H9 (cell line): ENCODE data around the gene ARHGAP4. TPM values are rescaled to one million over a fixed set of nuclear protein-coding genes. Genes with fewer than 3 reads are reported as not detected.

Experiments used
- DNase-seq: peaks from one replicate; pipeline ENCODE4 v3.0.0-alpha.2; 2017
- H2AFZ ChIP-seq: one replicate; pipeline ENCODE4 v1.6.1; 2013; ENCODE audit warnings: mild to moderate bottlenecking, low read length, control low read depth, moderate library complexity
- H2AK5ac ChIP-seq: 2 replicates; pipeline ENCODE4 v1.6.1; 2013; ENCODE audit warnings: low read length, control low read depth, mixed read lengths; ENCODE audit not compliant: insufficient read length
- H2BK120ac ChIP-seq: one replicate; pipeline ENCODE4 v1.6.1; 2013; ENCODE audit warnings: low read depth, mild to moderate bottlenecking, low read length, control low read depth, inconsistent platforms; ENCODE audit not compliant: poor library complexity, severe bottlenecking
- H2BK12ac ChIP-seq: 2 replicates; pipeline ENCODE4 v1.6.1; 2013; ENCODE audit warnings: low read length, control low read depth, mixed read lengths, low read depth; ENCODE audit not compliant: insufficient read length
- H2BK15ac ChIP-seq: 2 replicates; pipeline ENCODE4 v1.6.1; 2013; ENCODE audit warnings: low read depth, low read length, control low read depth
- H2BK20ac ChIP-seq: one replicate; pipeline ENCODE4 v1.6.1; 2013; ENCODE audit warnings: low read depth, mild to moderate bottlenecking, low read length, control low read depth, inconsistent platforms; ENCODE audit not compliant: poor library complexity, severe bottlenecking
- H2BK5ac ChIP-seq: 2 replicates; pipeline ENCODE4 v1.6.1; 2013; ENCODE audit warnings: low read length, control low read depth, mixed read lengths; ENCODE audit not compliant: insufficient read length
- H3K14ac ChIP-seq: 2 replicates; pipeline ENCODE4 v1.6.1; 2013; ENCODE audit warnings: low read length, control low read depth; ENCODE audit not compliant: insufficient read depth
- H3K18ac ChIP-seq: 2 replicates; pipeline ENCODE4 v1.6.1; 2013; ENCODE audit warnings: low read depth, mild to moderate bottlenecking, mixed read lengths, low read length, control low read depth; ENCODE audit not compliant: insufficient read length
- H3K23ac ChIP-seq: 2 replicates; pipeline ENCODE4 v1.6.1; 2013; ENCODE audit warnings: low read length, control low read depth, mixed read lengths, low read depth; ENCODE audit not compliant: insufficient read length
- H3K23me2 ChIP-seq: 2 replicates; pipeline ENCODE4 v1.6.1; 2013; ENCODE audit warnings: low read depth, mild to moderate bottlenecking, mixed read lengths, low read length, control low read depth; ENCODE audit not compliant: insufficient read length, poor library complexity, severe bottlenecking
- H3K27ac ChIP-seq: 2 replicates; pipeline ENCODE4 v1.5.1; 2013; ENCODE audit warnings: low read length, control low read depth, mixed read lengths, low read depth; ENCODE audit not compliant: insufficient read length
- H3K27me3 ChIP-seq: 2 replicates; pipeline ENCODE4 v1.6.1; 2013; ENCODE audit warnings: low read length, control low read depth, inconsistent platforms; ENCODE audit not compliant: insufficient read depth
- H3K4ac ChIP-seq: 2 replicates; pipeline ENCODE4 v1.6.1; 2013; ENCODE audit warnings: low read depth, mild to moderate bottlenecking, control low read depth, inconsistent platforms, low read length, moderate library complexity
- H3K4me1 ChIP-seq: 2 replicates; pipeline ENCODE4 v1.6.1; 2013; ENCODE audit warnings: low read length, control low read depth, inconsistent platforms; ENCODE audit not compliant: insufficient read depth
- H3K4me2 ChIP-seq: 2 replicates; pipeline ENCODE4 v1.6.1; 2013; ENCODE audit warnings: low read length, control low read depth, mixed read lengths; ENCODE audit not compliant: insufficient read length, insufficient read depth
- H3K56ac ChIP-seq: 2 replicates; pipeline ENCODE4 v1.6.1; 2013; ENCODE audit warnings: low read depth, mild to moderate bottlenecking, mixed read lengths, low read length, control low read depth; ENCODE audit not compliant: insufficient read length
- H3K79me1 ChIP-seq: 2 replicates; pipeline ENCODE4 v1.6.1; 2013; ENCODE audit warnings: low read depth, mild to moderate bottlenecking, moderate library complexity, low read length, control low read depth, inconsistent platforms; ENCODE audit not compliant: insufficient read depth, poor library complexity, severe bottlenecking
- H3K79me2 ChIP-seq: 2 replicates; pipeline ENCODE4 v1.6.1; 2013; ENCODE audit warnings: low read length, control low read depth, inconsistent platforms; ENCODE audit not compliant: insufficient read depth
- H3K9ac ChIP-seq: 2 replicates; pipeline ENCODE4 v1.6.1; 2013; ENCODE audit warnings: low read length, control low read depth, mixed read lengths; ENCODE audit not compliant: insufficient read length; ENCODE audit errors: extremely low read depth
- H3K9me3 ChIP-seq: one replicate; pipeline ENCODE4 v1.6.1; 2013; ENCODE audit warnings: low read depth, low read length, inconsistent platforms; ENCODE audit not compliant: control insufficient read depth
- H3T11ph ChIP-seq: one replicate; pipeline ENCODE4 v1.6.1; 2013; ENCODE audit warnings: mild to moderate bottlenecking, low read length, control low read depth, inconsistent platforms
- H4K20me1 ChIP-seq: one replicate; pipeline ENCODE4 v1.6.1; 2013; ENCODE audit not compliant: control insufficient read depth, insufficient read length, insufficient read depth
- H4K5ac ChIP-seq: 2 replicates; pipeline ENCODE4 v1.6.1; 2013; ENCODE audit warnings: low read depth, mild to moderate bottlenecking, mixed read lengths, low read length, control low read depth; ENCODE audit not compliant: insufficient read length
- H4K8ac ChIP-seq: replicated peaks from 2 replicates; pipeline ENCODE4 v1.6.1; 2013; ENCODE audit warnings: low read length, control low read depth, mixed read lengths, low read depth; ENCODE audit not compliant: insufficient read length
- H4K91ac ChIP-seq: 2 replicates; pipeline ENCODE4 v1.6.1; 2013; ENCODE audit warnings: low read depth, mild to moderate bottlenecking, moderate library complexity, mixed read lengths, low read length, control low read depth; ENCODE audit not compliant: insufficient read length
- H3K27ac Mint-ChIP-seq, 3 experiments: 2 replicates in 2 of 3; 3 replicates in 1 of 3; pipeline ENCODE4 v1.8.0; 2020 to 2021; ENCODE audit warnings: mixed read lengths in 3 of 3, mild to moderate bottlenecking in 1 of 3, moderate library complexity in 1 of 3
- H3K27me3 Mint-ChIP-seq: 2 replicates; pipeline ENCODE4 v1.8.0; 2021; ENCODE audit warnings: low read depth, mild to moderate bottlenecking, moderate library complexity, mixed read lengths
- H3K36me3 Mint-ChIP-seq, 3 experiments: 2 replicates in 2 of 3; 3 replicates in 1 of 3; pipeline ENCODE4 v1.8.0; 2020 to 2021; ENCODE audit warnings: low read depth in 3 of 3, mixed read lengths in 3 of 3; ENCODE audit not compliant: insufficient read depth in 1 of 3
- H3K4me1 Mint-ChIP-seq, 2 experiments: 2 replicates each; pipeline ENCODE4 v1.8.0; 2020; ENCODE audit warnings: mixed read lengths in 2 of 2
- H3K4me3 Mint-ChIP-seq, 2 experiments: 2 replicates in 1 of 2; 3 replicates in 1 of 2; pipeline ENCODE4 v1.8.0; 2020 to 2021; ENCODE audit warnings: mild to moderate bottlenecking in 2 of 2, mixed read lengths in 2 of 2, moderate library complexity in 1 of 2
- H3K9me3 Mint-ChIP-seq, 2 experiments: 2 replicates in 1 of 2; 3 replicates in 1 of 2; pipeline ENCODE4 v1.8.0; 2020; ENCODE audit warnings: mild to moderate bottlenecking in 2 of 2, mixed read lengths in 2 of 2, moderate library complexity in 1 of 2
- CTCF ChIP-seq: fragments of 200-600 bp; sonication (generic); conservative IDR thresholded peaks from 3 replicates; pipeline ENCODE4 v1.8.0; 2021; ENCODE audit warnings: antibody characterized with exemption, mild to moderate bottlenecking
- WGBS: extraction: QIAGEN DNeasy Blood & Tissue Kit; methylation state at CpG from one replicate; pipeline ENCODE4 v1.1.7; 2013; ENCODE audit warnings: missing lambda C conversion rate, low lambda C conversion rate, mixed read lengths; ENCODE audit not compliant: insufficient read length; ENCODE audit errors: extremely low coverage; 5-methylcytosine and 5-hydroxymethylcytosine counted together
- total RNA-seq: library from RNA; stranded (reverse); gene quantifications from 2 replicates; pipeline ENCODE4 v1.2.1, GENCODE V29; 2021

ARHGAP4 gene
- total RNA-seq, 1 experiment from 2014 or later: 37.8 TPM

- H2BK5ac ChIP-seq: no peak overlapping the region
- no peak for TF ChIP-seq CTCF
- H3K79me1 ChIP-seq: no peaks in the 10 kb centered on the region
- no peak overlapping the region for H4K8ac ChIP-seq
- H3K9me3 Mint-ChIP-seq: peaks cover 48 to 69% of the 10 kb centered on the region in 2 experiments
- H3T11ph ChIP-seq: no peak overlapping the region
- H3K9ac ChIP-seq: no peak overlapping the region
- H2BK12ac ChIP-seq: no peak overlapping the region
- no peak overlapping the region for H2BK120ac ChIP-seq
- H3K79me2 ChIP-seq: no peaks in the 10 kb centered on the region
- H4K20me1 ChIP-seq: no peaks in the 10 kb centered on the region
- no peak overlapping the region for H2AFZ ChIP-seq
- peaks cover 4 to 10% (median 4%) of the 10 kb centered on the region in 3 experiments; a peak in 6 of 7 replicates for H3K36me3 Mint-ChIP-seq
- no peak overlapping the region for H4K5ac ChIP-seq
- no peak overlapping the region for H2BK20ac ChIP-seq
- H2BK15ac ChIP-seq: no peak overlapping the region
- DNase-seq: no peak
- no peak overlapping the region for H3K27ac ChIP-seq
- no peak overlapping the region for H3K18ac ChIP-seq
- H3K23ac ChIP-seq: no peak overlapping the region
- H3K27me3 Mint-ChIP-seq: peaks cover 31% of the 10 kb centered on the region
- H2AK5ac ChIP-seq: no peak overlapping the region
- H3K4ac ChIP-seq: no peak overlapping the region
- H3K56ac ChIP-seq: no peak overlapping the region
- H3K4me3 Mint-ChIP-seq: peak overlapping the region in 1 of 2 experiments; percentile 32; a peak in 1 of 5 replicates
- H3K27me3 ChIP-seq: no peaks in the 10 kb centered on the region
- no peaks in the 10 kb centered on the region for H3K9me3 ChIP-seq
- no peak overlapping the region for H4K91ac ChIP-seq
- no peak overlapping the region for H3K4me2 ChIP-seq
- no peak overlapping the region for H3K27ac Mint-ChIP-seq
- H3K23me2 ChIP-seq: peaks cover 7% of the 10 kb centered on the region
- no CpG with 5 or more reads among the region's 7 CpGs for WGBS
- H3K4me1 ChIP-seq: no peaks in the 10 kb centered on the region; the same call in none of the 2 replicates
- H3K14ac ChIP-seq: no peak overlapping the region
- H3K4me1 Mint-ChIP-seq: peaks cover 29 to 56% of the 10 kb centered on the region in 2 experiments
These were observed 43.5 kb downstream of the ARHGAP4 start for GRCh38 chrX:153882557-153882956.
